Hepatocyte (in vitro differentiated cells): Measurements from ENCODE around the gene NPVF. TPM values are rescaled to one million over a fixed set of nuclear protein-coding genes. Genes with fewer than 3 reads are reported as not detected.
A peak's percentile ranks its signal among the peaks of the same experiment; 100 is the strongest.

Source experiments
- DNase-seq: peaks from one replicate; pipeline ENCODE4 v3.0.0-alpha.2; 2016; ENCODE audit warnings: low spot score
- H2AFZ ChIP-seq: fragments of 200-600 bp; sonication (generic); 2 replicates; pipeline ENCODE4 v1.6.0; 2016; ENCODE audit warnings: antibody characterized with exemption, mild to moderate bottlenecking
- H3K27ac ChIP-seq: fragments of 200-600 bp; sonication (generic); 2 replicates; pipeline ENCODE4 v1.5.1; 2016; ENCODE audit warnings: mild to moderate bottlenecking
- H3K27me3 ChIP-seq: fragments of 200-600 bp; sonication (generic); 2 replicates; pipeline ENCODE4 v1.6.1; 2016
- H3K36me3 ChIP-seq: fragments of 200-600 bp; sonication (generic); replicated peaks from 2 replicates; pipeline ENCODE4 v1.5.1; 2016; ENCODE audit warnings: low read depth; ENCODE audit not compliant: insufficient read depth
- H3K4me1 ChIP-seq: fragments of 200-600 bp; sonication (generic); 2 replicates; pipeline ENCODE4 v1.5.1; 2016; ENCODE audit warnings: mild to moderate bottlenecking, moderate library complexity; ENCODE audit not compliant: insufficient read depth
- H3K4me2 ChIP-seq: fragments of 200-600 bp; sonication (generic); 2 replicates; pipeline ENCODE4 v1.6.0; 2016
- H3K4me3 ChIP-seq: fragments of 200-600 bp; sonication (generic); 2 replicates; pipeline ENCODE4 v1.5.1; 2016; ENCODE audit warnings: mild to moderate bottlenecking
- H3K79me2 ChIP-seq: fragments of 200-600 bp; sonication (generic); 2 replicates; pipeline ENCODE4 v1.6.0; 2017; ENCODE audit warnings: mild to moderate bottlenecking
- H3K9me2 ChIP-seq: fragments of 200-600 bp; sonication (generic); replicated peaks from 2 replicates; pipeline ENCODE4 v1.6.0; 2017; ENCODE audit warnings: mild to moderate bottlenecking; ENCODE audit not compliant: insufficient read depth
- H3K9me3 ChIP-seq: fragments of 200-600 bp; sonication (generic); 2 replicates; pipeline ENCODE4 v1.5.1; 2016; ENCODE audit warnings: low read depth, mild to moderate bottlenecking
- H4K20me1 ChIP-seq: fragments of 200-600 bp; sonication (generic); 2 replicates; pipeline ENCODE4 v1.6.0; 2016; ENCODE audit warnings: mild to moderate bottlenecking; ENCODE audit not compliant: insufficient read depth, poor library complexity, severe bottlenecking
- EZH2 ChIP-seq: fragments of 200-600 bp; sonication (generic); IDR thresholded peaks from 2 replicates; pipeline ENCODE4 v1.6.1; 2016; ENCODE audit warnings: antibody characterized with exemption, mild to moderate bottlenecking, borderline replicate concordance
- EZH2phosphoT487 ChIP-seq: fragments of 200-600 bp; sonication (generic); IDR thresholded peaks from one replicate; pipeline ENCODE4 v1.6.1; 2018; ENCODE audit warnings: antibody characterized with exemption, mild to moderate bottlenecking, low read depth, moderate library complexity; ENCODE audit not compliant: unreplicated experiment, severe bottlenecking
- WGBS: methylation state at CpG from one replicate; pipeline ENCODE4 v1.1.6; 2016; ENCODE audit warnings: low lambda C conversion rate; ENCODE audit errors: missing lambda C conversion rate; 5-methylcytosine and 5-hydroxymethylcytosine counted together
- polyA plus RNA-seq: library from polyadenylated mRNA; unstranded; fragments of >200 nt; fragmentation: Nextera tagmentation; extraction: Ambion mirVana; gene quantifications from 2 replicates; pipeline ENCODE4 v1.2.1, GENCODE V29; 2016
- total RNA-seq: library from RNA; depleted of rRNA; stranded (reverse); fragments of >200 nt; gene quantifications from 2 replicates; pipeline ENCODE4 v1.2.3, GENCODE V29; 2014
- TF ChIP-seq, protein P1 (sequence below): fragments of 200-600 bp; sonication (generic); IDR thresholded peaks from 2 replicates; pipeline ENCODE4 v1.5.1; 2016; ENCODE audit warnings: antibody characterized with exemption, mild to moderate bottlenecking; ENCODE audit not compliant: poor library complexity

Gene NPVF
- total and polyA plus RNA-seq, 2 experiments from 2014 or later = not detected

DNA sequence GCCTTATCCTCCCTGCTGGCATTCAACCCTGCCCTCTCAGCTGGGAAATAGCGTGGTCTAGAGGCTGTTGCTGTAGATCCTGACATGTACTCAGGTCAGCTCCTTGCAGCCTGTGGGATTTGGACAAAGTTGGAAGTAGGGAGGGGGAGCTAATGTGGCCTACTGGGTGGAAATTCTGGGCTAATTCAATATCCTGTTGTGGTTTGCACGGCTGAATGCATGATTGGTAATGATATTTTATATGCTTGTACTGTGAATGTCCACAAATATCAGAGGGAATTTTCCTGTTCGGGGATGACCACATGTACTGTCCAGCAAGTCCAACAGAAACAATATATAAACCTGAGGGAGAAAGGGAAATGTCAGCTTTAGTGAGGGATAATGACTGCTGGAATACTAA lies 22.1 kb upstream of the NPVF start:
- 85% methylated on average over 3 of the region's 3 CpGs for WGBS
- H3K27me3 ChIP-seq = no peaks in the 10 kb centered on the region

DNA sequence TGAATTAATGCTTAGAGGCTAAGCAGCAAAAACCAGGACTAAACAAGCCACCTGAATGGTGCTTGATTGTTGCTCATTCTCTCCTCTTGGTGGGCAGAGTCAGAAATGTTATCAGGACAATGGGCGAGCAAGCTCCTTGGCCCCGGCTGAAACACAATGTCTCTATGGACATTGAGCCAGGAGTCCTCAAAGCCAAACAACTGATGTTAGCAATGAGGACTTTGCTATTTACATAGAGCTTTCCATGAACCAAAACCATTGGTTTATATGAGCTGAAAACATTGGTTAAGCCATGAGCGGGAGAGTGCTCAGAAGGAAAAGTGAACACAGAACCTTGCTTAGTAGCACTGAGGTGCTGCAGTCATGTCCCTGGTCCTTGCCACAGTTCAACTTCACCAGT lies 21.5 kb upstream of the NPVF start:
- Histone ChIP-seq H3K79me2 (no peaks in the 10 kb centered on the region), H2AFZ (no peak overlapping the region), H3K27ac (no peak overlapping the region), H3K27me3 (no peaks in the 10 kb centered on the region), H3K4me2 (no peak overlapping the region), H3K9me3 (no peaks in the 10 kb centered on the region), H3K4me1 (no peaks in the 10 kb centered on the region), H3K4me3 (no peak overlapping the region), H3K9me2 (no peaks in the 10 kb centered on the region), H3K36me3 (no peaks in the 10 kb centered on the region), H4K20me1 (no peaks in the 10 kb centered on the region)
- TF ChIP-seq EZH2 (no peak), EZH2phosphoT487 (no peak)
- TF ChIP-seq, protein P1, sequence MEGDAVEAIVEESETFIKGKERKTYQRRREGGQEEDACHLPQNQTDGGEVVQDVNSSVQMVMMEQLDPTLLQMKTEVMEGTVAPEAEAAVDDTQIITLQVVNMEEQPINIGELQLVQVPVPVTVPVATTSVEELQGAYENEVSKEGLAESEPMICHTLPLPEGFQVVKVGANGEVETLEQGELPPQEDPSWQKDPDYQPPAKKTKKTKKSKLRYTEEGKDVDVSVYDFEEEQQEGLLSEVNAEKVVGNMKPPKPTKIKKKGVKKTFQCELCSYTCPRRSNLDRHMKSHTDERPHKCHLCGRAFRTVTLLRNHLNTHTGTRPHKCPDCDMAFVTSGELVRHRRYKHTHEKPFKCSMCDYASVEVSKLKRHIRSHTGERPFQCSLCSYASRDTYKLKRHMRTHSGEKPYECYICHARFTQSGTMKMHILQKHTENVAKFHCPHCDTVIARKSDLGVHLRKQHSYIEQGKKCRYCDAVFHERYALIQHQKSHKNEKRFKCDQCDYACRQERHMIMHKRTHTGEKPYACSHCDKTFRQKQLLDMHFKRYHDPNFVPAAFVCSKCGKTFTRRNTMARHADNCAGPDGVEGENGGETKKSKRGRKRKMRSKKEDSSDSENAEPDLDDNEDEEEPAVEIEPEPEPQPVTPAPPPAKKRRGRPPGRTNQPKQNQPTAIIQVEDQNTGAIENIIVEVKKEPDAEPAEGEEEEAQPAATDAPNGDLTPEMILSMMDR = no peak
- peak; percentile 13 for DNase-seq
- 78% methylated on average over 3 of the region's 3 CpGs for WGBS

More for the DNA sequence above, 22.1 kb upstream of the NPVF start:
- H3K36me3 ChIP-seq = no peaks in the 10 kb centered on the region
- H3K4me1 ChIP-seq = no peaks in the 10 kb centered on the region
- no peaks in the 10 kb centered on the region for H3K9me3 ChIP-seq
- H2AFZ ChIP-seq = no peak overlapping the region
- DNase-seq = no peak
- no peak overlapping the region for H3K4me3 ChIP-seq
- no peaks in the 10 kb centered on the region for H4K20me1 ChIP-seq
- no peaks in the 10 kb centered on the region for H3K9me2 ChIP-seq
- H3K79me2 ChIP-seq = no peaks in the 10 kb centered on the region
- no peak overlapping the region for H3K4me2 ChIP-seq
- TF ChIP-seq, protein P1 = no peak
- TF ChIP-seq EZH2phosphoT487 (no peak), EZH2 (no peak)
- H3K27ac ChIP-seq = no peak overlapping the region

DNA sequence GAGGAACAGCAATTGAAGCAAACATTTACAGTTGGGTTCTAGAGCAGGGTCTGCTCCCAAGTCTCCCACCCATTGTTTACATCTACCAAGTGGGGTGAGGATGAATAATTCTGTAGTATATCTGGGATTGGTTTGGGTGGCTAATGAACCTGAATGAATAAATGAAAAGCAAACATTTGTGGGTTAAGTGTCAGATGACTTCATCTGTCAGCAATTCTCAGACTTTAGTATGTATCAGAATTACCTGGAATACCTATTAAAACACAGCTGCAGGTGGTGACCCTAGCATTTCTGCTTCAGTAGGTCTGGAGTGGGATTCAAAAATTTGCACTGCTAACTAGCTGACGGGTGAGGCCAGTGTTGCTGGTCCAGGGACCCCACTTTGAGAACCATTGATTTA lies 18.0 kb upstream of the NPVF start:
- Histone ChIP-seq H3K4me2 (no peak overlapping the region), H3K79me2 (no peaks in the 10 kb centered on the region), H2AFZ (no peak overlapping the region), H3K27ac (no peak overlapping the region), H4K20me1 (no peaks in the 10 kb centered on the region), H3K9me2 (no peaks in the 10 kb centered on the region), H3K36me3 (no peaks in the 10 kb centered on the region), H3K4me3 (no peak overlapping the region), H3K4me1 (no peaks in the 10 kb centered on the region), H3K9me3 (no peaks in the 10 kb centered on the region), H3K27me3 (no peaks in the 10 kb centered on the region)
- TF ChIP-seq EZH2phosphoT487 (no peak), EZH2 (no peak)
- TF ChIP-seq, protein P1 = no peak
- no peak for DNase-seq
- 100% methylated on average over 1 of the region's 1 CpG for WGBS
